ENCODE data around the gene TOGARAM2. TPM values are rescaled to one million over a fixed set of nuclear protein-coding genes. Genes with fewer than 3 reads are reported as not detected.

Gene TOGARAM2
- total and polyA plus RNA-seq, 2 of the 8 experiments (the other 6 are each of a cell fraction or from before 2014, with no cell fraction given): 0.42 to 1.4 TPM

DNA sequence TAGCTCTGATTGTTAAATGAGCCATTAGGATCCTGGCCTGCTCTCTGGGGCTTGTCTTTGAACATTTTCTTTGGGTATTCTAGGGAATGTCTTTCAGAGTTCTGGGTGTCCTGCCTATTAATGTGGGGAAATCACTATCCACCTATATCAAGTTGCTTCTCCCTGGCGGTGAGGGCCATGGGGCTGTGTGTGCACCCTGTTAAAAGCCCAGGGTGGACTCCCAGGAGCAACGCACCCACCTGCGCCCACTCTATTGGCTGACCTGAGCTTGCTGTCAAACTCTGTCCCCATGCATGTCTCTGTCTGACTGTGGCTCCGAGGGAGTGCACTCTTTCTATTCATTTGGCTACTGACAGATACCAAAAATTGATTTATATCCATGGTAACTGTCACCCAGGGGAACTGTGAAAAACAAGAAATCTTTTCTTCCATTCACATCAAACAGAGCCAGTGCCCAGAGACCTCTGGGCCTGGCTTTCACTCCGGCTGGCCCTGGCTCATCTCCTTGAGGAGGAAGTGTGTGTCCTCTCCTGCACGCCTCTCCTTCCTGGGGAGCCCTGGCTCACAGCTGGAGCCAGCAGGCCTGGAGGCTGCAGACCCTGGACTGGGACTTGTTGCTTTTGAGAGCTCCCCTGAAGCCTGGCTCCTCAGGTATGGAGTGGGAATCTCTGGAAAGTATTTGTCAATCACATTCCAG is 10.5 kb upstream of the TOGARAM2 start:
- no peak for FAIRE-seq

More for the DNA sequence above, 10.5 kb upstream of the TOGARAM2 start:
- ChIA-PET POLR2A (ENCODE audit: partially characterized antibody) (no interaction called here), CTCF (ENCODE audit: partially characterized antibody) (interaction anchor here (0.9 to 1.3 kb wide), 2 partner anchors 227 to 265 kb away, joined by 3 to 5 read pairs; no protein-coding TSS in a partner anchor)
- no peak overlapping the region for H3K9ac ChIP-seq (replicated peaks in 1 of 4; ENCODE audit: extremely low read depth in 1 of 4, low read depth in 3 of 4, low read length in 3 of 4)
- H2BK20ac ChIP-seq (ENCODE audit: low read length): no peak overlapping the region
- no peaks in the 10 kb centered on the region for H3K79me1 ChIP-seq (ENCODE audit: low read depth, low read length)
- WGBS, 2 experiments (ENCODE audit: extremely low coverage in 1 of 2, insufficient coverage in 1 of 2, insufficient read length in 1 of 2, insufficient replicate concordance in 2 of 2, low coverage in 1 of 2, low lambda C conversion rate in 2 of 2, missing lambda C conversion rate in 1 of 2): 92% methylated on average over 6 of the region's 6 CpGs; no CpG with 5 or more reads in 1 of the 2 experiments
- no peak overlapping the region for H4K91ac ChIP-seq (replicated peaks; ENCODE audit: insufficient read length, low read length)
- H2BK12ac ChIP-seq (ENCODE audit: low read depth, low read length): no peak overlapping the region
- no peak overlapping the region for H3K56ac ChIP-seq (replicated peaks; ENCODE audit: insufficient read length, low read depth, low read length)
- H3K4me2 ChIP-seq (ENCODE audit: insufficient read depth in 1 of 2, low read depth in 2 of 2, low read length in 2 of 2): no peak overlapping the region
- no peak overlapping the region for H3K23ac ChIP-seq (ENCODE audit: insufficient read length)
- H3K4me3 ChIP-seq (ENCODE audit: extremely low read depth in 1 of 4, insufficient read depth in 2 of 4, low read depth in 3 of 4, low read length in 4 of 4): no peak overlapping the region
- no peak overlapping the region for H3K4ac ChIP-seq (replicated peaks; ENCODE audit: insufficient read length, low read depth, low read length)
- H3K9me3 ChIP-seq (ENCODE audit: insufficient read depth in 2 of 2, low read depth in 1 of 2, low read length in 1 of 2): no peaks in the 10 kb centered on the region
- H3K18ac ChIP-seq (ENCODE audit: extremely low read depth, low read length): no peak overlapping the region
- no peaks in the 10 kb centered on the region for H3K27me3 ChIP-seq (replicated peaks in 1 of 4; ENCODE audit: control insufficient read depth in 3 of 4, extremely low read depth in 1 of 4, insufficient read depth in 3 of 4, low read length in 3 of 4)
- no peak overlapping the region for H3K27ac ChIP-seq (ENCODE audit: low read depth, low read length)
- H2AFZ ChIP-seq (ENCODE audit: low read length): no peak overlapping the region
- no peaks in the 10 kb centered on the region for H3K23me2 ChIP-seq (ENCODE audit: low read depth, low read length)
- no peak overlapping the region for H4K8ac ChIP-seq (ENCODE audit: extremely low read depth, insufficient read depth, low read length)
- H4K20me1 ChIP-seq (replicated peaks in 1 of 2; ENCODE audit: control insufficient read depth in 1 of 2, insufficient read depth in 2 of 2, low read length in 2 of 2): no peaks in the 10 kb centered on the region
- no peak overlapping the region for H2BK5ac ChIP-seq (ENCODE audit: low read depth, low read length)
- no peak overlapping the region for H4K5ac ChIP-seq (ENCODE audit: insufficient read length, low read depth, low read length)
- no peak overlapping the region for H3K14ac ChIP-seq (ENCODE audit: insufficient read length)
- no peak overlapping the region for H2BK120ac ChIP-seq (replicated peaks; ENCODE audit: low read depth, low read length)
- no peak overlapping the region for H2AK5ac ChIP-seq (ENCODE audit: low read depth, low read length)
- no peaks in the 10 kb centered on the region for H3K4me1 ChIP-seq (replicated peaks in 1 of 4; ENCODE audit: control insufficient read depth in 3 of 4, insufficient read depth in 4 of 4, low read length in 3 of 4)
- H3K36me3 ChIP-seq (ENCODE audit: control insufficient read depth in 2 of 4, insufficient read depth in 4 of 4, low read length in 3 of 4): no peaks in the 10 kb centered on the region
- TF ChIP-seq TAF7 (optimal IDR thresholded peaks at IDR 0.05; ENCODE audit: borderline replicate concordance, low read depth, low read length) (no peak), NANOG (IDR thresholded peaks at IDR 0.05; ENCODE audit: insufficient read depth, low read depth, low read length, poor library complexity, severe bottlenecking) (no peak), MAFK (IDR thresholded peaks at IDR 0.05; ENCODE audit: low read depth, low read length) (no peak), CEBPB (IDR thresholded peaks at IDR 0.05; ENCODE audit: low read depth, low read length) (no peak), FOSL1 (IDR thresholded peaks at IDR 0.05; ENCODE audit: insufficient read depth, low read depth, low read length) (no peak), POLR2AphosphoS5 (IDR thresholded peaks at IDR 0.05; ENCODE audit: low read depth, low read length) (no peak), SIN3A (conservative IDR thresholded peaks at IDR 0.05 in 1 of 2, IDR thresholded peaks at IDR 0.05 in 1 of 2; ENCODE audit: low read depth in 1 of 2, low read length in 2 of 2) (no peak), CHD2 (IDR thresholded peaks at IDR 0.05; ENCODE audit: low read length) (no peak), SUZ12 (IDR thresholded peaks at IDR 0.05; ENCODE audit: low read length) (no peak)
- TF ChIP-seq, protein P1, sequence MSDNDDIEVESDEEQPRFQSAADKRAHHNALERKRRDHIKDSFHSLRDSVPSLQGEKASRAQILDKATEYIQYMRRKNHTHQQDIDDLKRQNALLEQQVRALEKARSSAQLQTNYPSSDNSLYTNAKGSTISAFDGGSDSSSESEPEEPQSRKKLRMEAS (IDR thresholded peaks at IDR 0.05): no peak
- H2BK15ac ChIP-seq (ENCODE audit: low read length): no peak overlapping the region
- no peak for DNase-seq (ENCODE audit: low read depth in 1 of 2, low spot score in 2 of 2)
- no peaks in the 10 kb centered on the region for H3K79me2 ChIP-seq (ENCODE audit: control insufficient read depth in 1 of 2, insufficient read depth in 2 of 2, low read length in 2 of 2)

All from H1 (cell line).